AG04449 (cell line): Measurements from ENCODE around the gene SECISBP2.
A peak's percentile ranks its signal among the peaks of the same experiment; 100 is the strongest.

Experiments used
- CTCF ChIA-PET: fragments of 350-600 bp; formaldehyde crosslinking; extraction: SDS; loops from one replicate; lab custom pipeline; 2021; ENCODE audit warnings: antibody characterized with exemption; lab: Yijun Ruan, JAX
- POLR2A ChIA-PET: fragments of 400-600, 350-600 bp; formaldehyde crosslinking; extraction: SDS; loops from one replicate; lab custom pipeline; 2020; ENCODE audit warnings: antibody characterized with exemption, inconsistent platforms; lab: Yijun Ruan, JAX
- DNase-seq: peaks from one replicate; pipeline ENCODE4 v3.0.0-alpha.2; 2010; ENCODE audit warnings: low read depth, low spot score
- H3K4me3 ChIP-seq: 2 replicates; pipeline ENCODE4 v1.5.1; 2011; ENCODE audit warnings: low read depth, mild to moderate bottlenecking, control low read depth, low read length
- TF ChIP-seq, protein P1 (sequence below): IDR thresholded peaks from one replicate; pipeline ENCODE4 v1.5.1; 2011; ENCODE audit warnings: mild to moderate bottlenecking, moderate library complexity, low read length, control low read depth, inconsistent platforms; ENCODE audit not compliant: insufficient read depth; ENCODE audit errors: missing control alignments

Gene SECISBP2

GRCh38 chr9:89313842-89314241 is 4.5 kb upstream of the SECISBP2 start:
- ChIA-PET CTCF (interaction anchor here (1.3 to 2.7 kb wide), 2 partner anchors 11 to 235 kb away, joined by 4 to 6 read pairs; no protein-coding TSS in a partner anchor), POLR2A (no interaction called here)
- H3K4me3 ChIP-seq = peak overlapping the region; percentile 72
- TF ChIP-seq, protein P1, sequence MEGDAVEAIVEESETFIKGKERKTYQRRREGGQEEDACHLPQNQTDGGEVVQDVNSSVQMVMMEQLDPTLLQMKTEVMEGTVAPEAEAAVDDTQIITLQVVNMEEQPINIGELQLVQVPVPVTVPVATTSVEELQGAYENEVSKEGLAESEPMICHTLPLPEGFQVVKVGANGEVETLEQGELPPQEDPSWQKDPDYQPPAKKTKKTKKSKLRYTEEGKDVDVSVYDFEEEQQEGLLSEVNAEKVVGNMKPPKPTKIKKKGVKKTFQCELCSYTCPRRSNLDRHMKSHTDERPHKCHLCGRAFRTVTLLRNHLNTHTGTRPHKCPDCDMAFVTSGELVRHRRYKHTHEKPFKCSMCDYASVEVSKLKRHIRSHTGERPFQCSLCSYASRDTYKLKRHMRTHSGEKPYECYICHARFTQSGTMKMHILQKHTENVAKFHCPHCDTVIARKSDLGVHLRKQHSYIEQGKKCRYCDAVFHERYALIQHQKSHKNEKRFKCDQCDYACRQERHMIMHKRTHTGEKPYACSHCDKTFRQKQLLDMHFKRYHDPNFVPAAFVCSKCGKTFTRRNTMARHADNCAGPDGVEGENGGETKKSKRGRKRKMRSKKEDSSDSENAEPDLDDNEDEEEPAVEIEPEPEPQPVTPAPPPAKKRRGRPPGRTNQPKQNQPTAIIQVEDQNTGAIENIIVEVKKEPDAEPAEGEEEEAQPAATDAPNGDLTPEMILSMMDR = no peak
- DNase-seq = no peak

GRCh38 chr9:89314955-89315354 is 3.3 kb upstream of the SECISBP2 start:
- POLR2A ChIA-PET = no interaction called here
- TF ChIP-seq, protein P1 = no peak
- no peak for DNase-seq
- CTCF ChIA-PET = interaction anchor here (1.3 kb wide), 1 partner anchor 10 kb away, joined by 4 read pairs; no protein-coding TSS in a partner anchor
- no peak overlapping the region for H3K4me3 ChIP-seq

- DNase-seq = no peak
- ChIA-PET POLR2A (no interaction called here), CTCF (no interaction called here)
- H3K4me3 ChIP-seq = no peak overlapping the region
- TF ChIP-seq, protein P1 = no peak
These were observed 2.8 kb upstream of the SECISBP2 start for GRCh38 chr9:89315482-89315881.

DNA sequence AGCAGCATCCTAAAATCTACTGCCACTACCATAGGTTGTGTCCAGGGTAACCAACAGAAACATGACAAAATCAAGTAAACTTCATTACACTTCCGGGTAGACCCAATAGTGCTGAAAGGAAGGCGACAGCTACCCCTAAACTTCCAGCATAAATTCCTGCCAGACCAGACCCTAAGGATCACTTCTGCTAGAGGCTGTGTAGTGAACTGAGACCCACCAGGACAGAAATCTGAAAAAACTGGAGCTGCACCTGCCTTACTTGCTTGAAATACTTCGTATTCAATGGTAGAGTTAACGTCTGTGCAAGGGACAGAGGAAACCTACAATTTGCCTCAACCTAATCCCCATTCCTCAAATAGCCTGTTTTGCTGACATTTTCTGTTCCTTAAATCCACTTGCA is 1.0 kb upstream of the SECISBP2 start:
- POLR2A ChIA-PET = no interaction called here
- no peak overlapping the region for H3K4me3 ChIP-seq
- no peak for DNase-seq
- TF ChIP-seq, protein P1 = no peak
- CTCF ChIA-PET = interaction anchor here (1.4 kb wide), 1 partner anchor 232 kb away, joined by 4 read pairs; no protein-coding TSS in a partner anchor

GRCh38 chr9:89319015-89319905 is 960 bp downstream of the SECISBP2 start:
- no peak for DNase-seq
- ChIA-PET CTCF (interaction anchor here (0.6 to 2.4 kb wide), 6 partner anchors 8 to 230 kb away, joined by 3 to 16 read pairs (median 8); no protein-coding TSS in a partner anchor), POLR2A (no interaction called here)
- TF ChIP-seq, protein P1 = no peak
- peak overlapping the region; percentile 70 for H3K4me3 ChIP-seq

GRCh38 chr9:89323390-89323789 is 5.1 kb downstream of the SECISBP2 start:
- POLR2A ChIA-PET = no interaction called here
- no peak for DNase-seq
- CTCF ChIA-PET = interaction anchor here (2.5 to 3.9 kb wide), 2 partner anchors 19 to 226 kb away, joined by 9 to 17 read pairs; no protein-coding TSS in a partner anchor
- H3K4me3 ChIP-seq = no peak overlapping the region
- TF ChIP-seq, protein P1 = no peak
